Uterus (tissue), 2 donors: ENCODE results near the gene FPGS.

ENCODE experiments used
- CTCF ChIP-seq, 4 experiments: fragments of 200-600 bp in 2 of 4; fragments of 450-650 bp in 2 of 4; sonication (generic) in 2 of 4; IDR thresholded peaks; one replicate each; pipeline ENCODE4 v1.5.1; 2016 to 2019; ENCODE audit warnings: antibody characterized with exemption in 4 of 4, mild to moderate bottlenecking in 2 of 4, moderate library complexity in 1 of 4
- POLR2A ChIP-seq, 2 donors: fragments of 450-650 bp; IDR thresholded peaks; one replicate each; pipeline ENCODE4 v1.6.1; 2016; ENCODE audit warnings: antibody characterized with exemption in 2 of 2, mild to moderate bottlenecking in 1 of 2, moderate library complexity in 1 of 2

- TF ChIP-seq CTCF (IDR thresholded peaks at IDR 0.05) (no peak), POLR2A (IDR thresholded peaks at IDR 0.05) (no peak)
Observed at GRCh38 chr9:127754099-127755060, 48.3 kb upstream of the FPGS start.
